Rectal smooth muscle tissue (tissue), 1 donor: Measurements from ENCODE around the gene AFF1.

Experiments used
- H3K27ac ChIP-seq: one replicate; pipeline ENCODE4 v1.7.0; 2013; ENCODE audit warnings: low read depth, low read length, inconsistent platforms
- H3K27me3 ChIP-seq: one replicate; pipeline ENCODE4 v1.7.0; 2013; ENCODE audit warnings: low read length; ENCODE audit not compliant: control insufficient read depth, insufficient read depth
- H3K36me3 ChIP-seq: one replicate; pipeline ENCODE4 v1.7.0; 2013; ENCODE audit warnings: low read length; ENCODE audit not compliant: control insufficient read depth, insufficient read depth
- H3K4me1 ChIP-seq: one replicate; pipeline ENCODE4 v1.7.0; 2013; ENCODE audit warnings: low read length; ENCODE audit not compliant: control insufficient read depth, insufficient read depth
- H3K4me3 ChIP-seq: one replicate; pipeline ENCODE4 v1.7.0; 2013; ENCODE audit warnings: low read length
- H3K9ac ChIP-seq: one replicate; pipeline ENCODE4 v1.7.0; 2013; ENCODE audit warnings: low read length

AFF1 gene

GRCh38 chr4:87188048-87188447 is 253.2 kb downstream of the AFF1 start:
- Histone ChIP-seq H3K4me3 (no peak overlapping the region), H3K36me3 (no peaks in the 10 kb centered on the region), H3K9ac (no peak overlapping the region), H3K27ac (no peak overlapping the region), H3K4me1 (no peaks in the 10 kb centered on the region), H3K27me3 (no peaks in the 10 kb centered on the region)

GRCh38 chr4:87188932-87189331 is 254.1 kb downstream of the AFF1 start:
- no peak overlapping the region for H3K9ac ChIP-seq
- no peaks in the 10 kb centered on the region for H3K4me1 ChIP-seq
- H3K4me3 ChIP-seq, result no peak overlapping the region
- no peaks in the 10 kb centered on the region for H3K36me3 ChIP-seq
- H3K27ac ChIP-seq, result no peak overlapping the region
- no peaks in the 10 kb centered on the region for H3K27me3 ChIP-seq
